H1 (cell line): Measurements from ENCODE around the gene CCDC12. TPM values are rescaled to one million over a fixed set of nuclear protein-coding genes. Genes with fewer than 3 reads are reported as not detected.

Experiments
- CTCF ChIA-PET: fragments of 300-600 bp; sonication (Branson Sonifier 250); formaldehyde crosslinking; loops from one replicate; lab custom pipeline; 2021; ENCODE audit not compliant: partially characterized antibody; lab: Charles Lee
- POLR2A ChIA-PET: fragments of 300-600 bp; sonication (Branson Sonifier 250); formaldehyde crosslinking; loops from one replicate; lab custom pipeline; 2021; ENCODE audit warnings: inconsistent platforms; ENCODE audit not compliant: partially characterized antibody; lab: Charles Lee
- DNase-seq, 2 experiments: peaks; one replicate each; pipeline versions ENCODE4 v3.0.0 to v3.0.0-alpha.2; 2010 to 2022; ENCODE audit warnings: low spot score in 2 of 2, low read depth in 1 of 2, mixed read lengths in 1 of 2
- FAIRE-seq: peaks from 2 replicates; lab custom pipeline; 2011; peaks lifted over from hg19 to GRCh38; lab: Jason Lieb, UNC
- H2AFZ ChIP-seq: 2 replicates; pipeline ENCODE4 v1.8.1; 2012; ENCODE audit warnings: low read length, inconsistent platforms
- H2AK5ac ChIP-seq: 2 replicates; pipeline ENCODE4 v1.6.1; 2013; ENCODE audit warnings: low read depth, low read length
- H2BK120ac ChIP-seq: replicated peaks from 2 replicates; pipeline ENCODE3; 2013; ENCODE audit warnings: low read depth, low read length, inconsistent platforms
- H2BK12ac ChIP-seq: 2 replicates; pipeline ENCODE4 v1.6.1; 2013; ENCODE audit warnings: low read depth, low read length
- H2BK15ac ChIP-seq: 2 replicates; pipeline ENCODE4 v1.6.1; 2013; ENCODE audit warnings: low read length
- H2BK20ac ChIP-seq: 2 replicates; pipeline ENCODE4 v1.6.1; 2013; ENCODE audit warnings: low read length
- H2BK5ac ChIP-seq: 2 replicates; pipeline ENCODE4 v1.6.1; 2013; ENCODE audit warnings: low read depth, low read length
- H3K14ac ChIP-seq: 2 replicates; pipeline ENCODE4 v1.6.1; 2013; ENCODE audit warnings: inconsistent platforms; ENCODE audit not compliant: insufficient read length
- H3K18ac ChIP-seq: 2 replicates; pipeline ENCODE4 v1.6.1; 2013; ENCODE audit warnings: low read length; ENCODE audit errors: extremely low read depth
- H3K23ac ChIP-seq: 2 replicates; pipeline ENCODE4 v1.6.1; 2013; ENCODE audit warnings: inconsistent platforms; ENCODE audit not compliant: insufficient read length
- H3K23me2 ChIP-seq: 2 replicates; pipeline ENCODE4 v1.6.1; 2013; ENCODE audit warnings: low read depth, low read length
- H3K27ac ChIP-seq: 2 replicates; pipeline ENCODE4 v1.6.1; 2011; ENCODE audit warnings: low read depth, low read length, inconsistent platforms
- H3K27me3 ChIP-seq, 4 experiments: replicated peaks in 1 of 4; 1 replicate in 1 of 4; 2 replicates in 3 of 4; pipeline versions ENCODE4 v1.6.1 to v1.8.1; 2011 to 2013; ENCODE audit warnings: low read length in 3 of 4, mild to moderate bottlenecking in 3 of 4, inconsistent platforms in 2 of 4, mixed read lengths in 2 of 4, moderate library complexity in 1 of 4; ENCODE audit not compliant: control insufficient read depth in 3 of 4, insufficient read depth in 3 of 4; ENCODE audit errors: extremely low read depth in 1 of 4
- H3K36me3 ChIP-seq, 4 experiments: 2 replicates each; pipeline versions ENCODE4 v1.6.1 to v1.8.1; 2011 to 2013; ENCODE audit warnings: mild to moderate bottlenecking in 4 of 4, low read length in 3 of 4, moderate library complexity in 2 of 4, control low read depth in 1 of 4, inconsistent platforms in 1 of 4; ENCODE audit not compliant: insufficient read depth in 4 of 4, control insufficient read depth in 2 of 4
- H3K4ac ChIP-seq: replicated peaks from 2 replicates; pipeline ENCODE3; 2013; ENCODE audit warnings: low read length, low read depth, mixed read lengths, inconsistent platforms; ENCODE audit not compliant: insufficient read length
- H3K4me1 ChIP-seq, 4 experiments: replicated peaks in 1 of 4; 1 replicate in 1 of 4; 2 replicates in 3 of 4; pipeline versions ENCODE4 v1.6.1 to v1.8.1; 2011 to 2013; ENCODE audit warnings: low read length in 3 of 4, inconsistent platforms in 2 of 4, mixed read lengths in 1 of 4; ENCODE audit not compliant: insufficient read depth in 4 of 4, control insufficient read depth in 3 of 4
- H3K4me2 ChIP-seq, 2 experiments: 2 replicates each; pipeline versions ENCODE4 v1.6.1 to v1.8.1; 2011 to 2013; ENCODE audit warnings: low read depth in 2 of 2, low read length in 2 of 2, control low read depth in 1 of 2, inconsistent platforms in 1 of 2, mild to moderate bottlenecking in 1 of 2; ENCODE audit not compliant: insufficient read depth in 1 of 2
- H3K4me3 ChIP-seq, 4 experiments: fragments of 200-600, 300-600 bp in 1 of 4; sonication (generic), shearing (Covaris generic), sonication (Bioruptor Twin) in 1 of 4; 2 replicates each; pipeline versions ENCODE4 v1.5.1 to v1.8.1; 2011 to 2016; ENCODE audit warnings: low read length in 4 of 4, low read depth in 3 of 4, control low read depth in 2 of 4, inconsistent platforms in 2 of 4, mild to moderate bottlenecking in 2 of 4, mixed read lengths in 1 of 4, moderate library complexity in 1 of 4; ENCODE audit not compliant: insufficient read depth in 2 of 4; ENCODE audit errors: extremely low read depth in 1 of 4
- H3K56ac ChIP-seq: replicated peaks from 2 replicates; pipeline ENCODE3; 2013; ENCODE audit warnings: low read depth, mild to moderate bottlenecking, mixed read lengths, low read length, inconsistent platforms; ENCODE audit not compliant: insufficient read length
- H3K79me1 ChIP-seq: 2 replicates; pipeline ENCODE4 v1.6.1; 2013; ENCODE audit warnings: low read depth, low read length, control low read depth
- H3K79me2 ChIP-seq, 2 experiments: 2 replicates each; pipeline versions ENCODE4 v1.6.1 to v1.8.1; 2012 to 2013; ENCODE audit warnings: low read length in 2 of 2, mild to moderate bottlenecking in 2 of 2, inconsistent platforms in 1 of 2; ENCODE audit not compliant: insufficient read depth in 2 of 2, control insufficient read depth in 1 of 2
- H3K9ac ChIP-seq, 4 experiments: replicated peaks in 1 of 4; 1 replicate in 1 of 4; 2 replicates in 3 of 4; pipeline versions ENCODE4 v1.6.1 to v1.8.1; 2011 to 2013; ENCODE audit warnings: low read depth in 3 of 4, low read length in 3 of 4, control low read depth in 2 of 4, mild to moderate bottlenecking in 2 of 4, moderate library complexity in 2 of 4, inconsistent platforms in 1 of 4; ENCODE audit errors: extremely low read depth in 1 of 4
- H3K9me3 ChIP-seq, 2 experiments: 2 replicates each; pipeline versions ENCODE4 v1.6.1 to v1.8.1; 2012 to 2013; ENCODE audit warnings: mild to moderate bottlenecking in 2 of 2, moderate library complexity in 2 of 2, control low read depth in 1 of 2, inconsistent platforms in 1 of 2, low read depth in 1 of 2, low read length in 1 of 2, mixed read lengths in 1 of 2; ENCODE audit not compliant: insufficient read depth in 2 of 2
- H4K20me1 ChIP-seq, 2 experiments: replicated peaks in 1 of 2; 2 replicates each; pipeline versions ENCODE3 to v1.8.1; 2011 to 2013; ENCODE audit warnings: inconsistent platforms in 2 of 2, low read length in 2 of 2, mild to moderate bottlenecking in 1 of 2; ENCODE audit not compliant: insufficient read depth in 2 of 2, control insufficient read depth in 1 of 2
- H4K5ac ChIP-seq: 2 replicates; pipeline ENCODE4 v1.6.1; 2013; ENCODE audit warnings: low read length, low read depth, mixed read lengths, inconsistent platforms; ENCODE audit not compliant: insufficient read length
- H4K8ac ChIP-seq: 2 replicates; pipeline ENCODE4 v1.8.0; 2013; ENCODE audit warnings: mild to moderate bottlenecking, moderate library complexity, low read length, inconsistent platforms; ENCODE audit not compliant: insufficient read depth; ENCODE audit errors: extremely low read depth
- H4K91ac ChIP-seq: replicated peaks from 2 replicates; pipeline ENCODE3; 2013; ENCODE audit warnings: low read length, mixed read lengths, inconsistent platforms; ENCODE audit not compliant: insufficient read length
- BACH1 ChIP-seq: IDR thresholded peaks from 2 replicates; pipeline ENCODE4 v1.6.1; 2012; ENCODE audit warnings: low read length, improper control_type of control experiment
- CHD1 ChIP-seq: IDR thresholded peaks from 2 replicates; pipeline ENCODE4 v1.6.1; 2012; ENCODE audit warnings: low read depth, low read length, improper control_type of control experiment
- CREB1 ChIP-seq: IDR thresholded peaks from 2 replicates; pipeline ENCODE4 v1.6.1; 2012; ENCODE audit warnings: inconsistent platforms
- EGR1 ChIP-seq: IDR thresholded peaks from 2 replicates; pipeline ENCODE4 v1.6.1; 2011; ENCODE audit warnings: low read depth, low read length, borderline replicate concordance
- EP300 ChIP-seq, 2 experiments: IDR thresholded peaks; 1 replicate in 1 of 2; 2 replicates in 1 of 2; pipeline ENCODE4 v1.6.1; 2011 to 2012; ENCODE audit warnings: low read depth in 2 of 2, low read length in 2 of 2, mild to moderate bottlenecking in 2 of 2, borderline replicate concordance in 1 of 2, inconsistent platforms in 1 of 2, moderate library complexity in 1 of 2
- GABPA ChIP-seq: IDR thresholded peaks from 2 replicates; pipeline ENCODE4 v1.6.1; 2011; ENCODE audit warnings: mild to moderate bottlenecking, low read length, moderate library complexity, borderline replicate concordance; ENCODE audit not compliant: insufficient read depth
- JUN ChIP-seq: IDR thresholded peaks from 2 replicates; pipeline ENCODE4 v1.6.1; 2011; ENCODE audit warnings: low read depth, mild to moderate bottlenecking, improper control_type of control experiment, low read length
- MAFK ChIP-seq: IDR thresholded peaks from 2 replicates; pipeline ENCODE4 v1.6.1; 2012; ENCODE audit warnings: low read depth, mild to moderate bottlenecking, improper control_type of control experiment, low read length
- NANOG ChIP-seq: IDR thresholded peaks from 2 replicates; pipeline ENCODE4 v1.6.1; 2011; ENCODE audit warnings: low read length, low read depth, mild to moderate bottlenecking, inconsistent platforms; ENCODE audit not compliant: insufficient read depth, poor library complexity, severe bottlenecking
- POLR2A ChIP-seq, 2 experiments: IDR thresholded peaks; 1 replicate in 1 of 2; 2 replicates in 1 of 2; pipeline ENCODE4 v1.6.1; 2011; ENCODE audit warnings: low read depth in 2 of 2, low read length in 2 of 2, mild to moderate bottlenecking in 2 of 2; ENCODE audit errors: control extremely low read depth in 1 of 2
- SUZ12 ChIP-seq: fragments of 200-600 bp; sonication (generic); IDR thresholded peaks from 2 replicates; pipeline ENCODE4 v1.6.1; 2012; ENCODE audit warnings: mild to moderate bottlenecking, inconsistent platforms, low read length, moderate library complexity, mixed read lengths
- TAF7 ChIP-seq: optimal IDR thresholded peaks from 2 replicates; pipeline ENCODE3; 2011; ENCODE audit warnings: low read depth, mild to moderate bottlenecking, inconsistent platforms, low read length, moderate library complexity, borderline replicate concordance
- TCF12 ChIP-seq: IDR thresholded peaks from 2 replicates; pipeline ENCODE4 v1.6.1; 2011; ENCODE audit warnings: low read depth, mild to moderate bottlenecking, low read length
- WGBS, 2 experiments: shearing (Covaris generic) in 1 of 2; methylation state at CpG; one replicate each; pipeline versions ENCODE4 v1.1.6 to v1.1.7; 2013 to 2015; ENCODE audit warnings: low lambda C conversion rate in 2 of 2, mixed read lengths in 2 of 2, inconsistent platforms in 1 of 2, low coverage in 1 of 2, missing lambda C conversion rate in 1 of 2; ENCODE audit not compliant: insufficient replicate concordance in 2 of 2, insufficient coverage in 1 of 2, insufficient read length in 1 of 2; ENCODE audit errors: extremely low coverage in 1 of 2, missing lambda C conversion rate in 1 of 2; 5-methylcytosine and 5-hydroxymethylcytosine counted together
- polyA plus RNA-seq, 7 experiments: library from polyadenylated mRNA; depleted of rRNA in 3 of 7; stranded (reverse) in 5 of 7; unstranded in 2 of 7; fragments of >200 nt in 5 of 7; fragments of 200-250 nt in 2 of 7; gene quantifications; 1 replicate in 5 of 7; 2 replicates in 1 of 7; 4 replicates in 1 of 7; pipeline versions ENCODE4 v1.2.1 to v1.2.3, GENCODE V29; 2011 to 2013; ENCODE audit warnings: missing spikeins in 2 of 7, mixed read lengths in 2 of 7
- total RNA-seq: library from RNA; stranded (reverse); fragmentation: NEBNext Ultra II Directional; extraction: Animal tissue kit (Norgen Biotek cat#: 25700); gene quantifications from 2 replicates; pipeline ENCODE4 v1.2.1, GENCODE V29; 2021
- TF ChIP-seq, protein P1 (sequence below): IDR thresholded peaks from 2 replicates; pipeline ENCODE4 v1.6.1; 2012; ENCODE audit warnings: inconsistent platforms

Gene CCDC12
- total and polyA plus RNA-seq, 2 of the 8 experiments (the other 6 are each of a cell fraction or from before 2014, with no cell fraction given) = 29.5 to 41.3 TPM

DNA sequence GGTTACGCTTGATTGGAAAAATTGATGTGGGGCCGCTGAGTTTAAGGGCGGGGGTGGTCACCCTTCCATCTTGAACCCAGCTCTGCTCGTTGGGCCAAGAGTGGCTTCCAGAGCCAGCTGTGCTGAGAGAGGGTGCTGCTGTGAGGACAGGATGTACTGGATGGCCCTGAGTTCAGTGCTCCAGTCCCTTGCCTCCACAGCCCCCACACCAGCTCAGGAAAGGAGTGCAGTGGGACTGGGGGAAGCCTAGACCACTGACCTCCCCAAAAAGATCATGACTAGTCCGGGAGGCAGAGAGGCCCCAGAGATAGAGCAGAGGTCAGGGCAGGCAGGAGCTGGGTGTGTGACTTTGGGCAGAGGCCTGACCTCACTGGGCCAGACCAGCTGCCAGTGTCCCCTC is 103.0 kb downstream of the CCDC12 start:
- H4K20me1 ChIP-seq = peaks cover 0 to 3% of the 10 kb centered on the region in 2 experiments
- H3K14ac ChIP-seq = no peak overlapping the region
- 69% methylated on average over 5 of the region's 5 CpGs; no CpG with 5 or more reads in 1 of the 2 experiments for WGBS, 2 experiments
- CTCF ChIA-PET = interaction anchor here (1.2 to 4.7 kb wide), 9 partner anchors 15 to 155 kb away, joined by 3 to 46 read pairs (median 5); partner anchors contain the start of gene PRSS50
- H3K18ac ChIP-seq = no peak overlapping the region
- H4K5ac ChIP-seq = no peak overlapping the region
- H2BK5ac ChIP-seq = no peak overlapping the region; the same call in 1 of the 2 replicates
- no peak overlapping the region for H3K4me2 ChIP-seq
- no peak overlapping the region for H2BK20ac ChIP-seq
- no peak overlapping the region for H4K91ac ChIP-seq
- no peak overlapping the region for H2AK5ac ChIP-seq
- peaks cover 0 to 8% (median 0%) of the 10 kb centered on the region in 4 experiments; a peak in 2 of 7 replicates for H3K4me1 ChIP-seq
- H2BK12ac ChIP-seq = no peak overlapping the region
- H3K79me1 ChIP-seq = no peaks in the 10 kb centered on the region
- no peak overlapping the region for H3K23ac ChIP-seq
- no peak overlapping the region for H4K8ac ChIP-seq
- H3K36me3 ChIP-seq = no peaks in the 10 kb centered on the region
- no peaks in the 10 kb centered on the region for H3K79me2 ChIP-seq
- no peaks in the 10 kb centered on the region for H3K9me3 ChIP-seq
- H3K9ac ChIP-seq = no peak overlapping the region
- no peak overlapping the region for H3K27ac ChIP-seq
- FAIRE-seq (no peak), DNase-seq (no peak)
- H3K4ac ChIP-seq = no peak overlapping the region
- no peak overlapping the region for H2BK120ac ChIP-seq
- H3K56ac ChIP-seq = no peak overlapping the region
- H3K27me3 ChIP-seq = peaks cover 0 to 40% (median 27%) of the 10 kb centered on the region in 4 experiments; a peak in 6 of 7 replicates
- no peak overlapping the region for H3K4me3 ChIP-seq
- POLR2A ChIA-PET = no interaction called here
- no peak overlapping the region for H2AFZ ChIP-seq
- no peaks in the 10 kb centered on the region for H3K23me2 ChIP-seq
- no peak overlapping the region for H2BK15ac ChIP-seq
- TF ChIP-seq, protein P1, sequence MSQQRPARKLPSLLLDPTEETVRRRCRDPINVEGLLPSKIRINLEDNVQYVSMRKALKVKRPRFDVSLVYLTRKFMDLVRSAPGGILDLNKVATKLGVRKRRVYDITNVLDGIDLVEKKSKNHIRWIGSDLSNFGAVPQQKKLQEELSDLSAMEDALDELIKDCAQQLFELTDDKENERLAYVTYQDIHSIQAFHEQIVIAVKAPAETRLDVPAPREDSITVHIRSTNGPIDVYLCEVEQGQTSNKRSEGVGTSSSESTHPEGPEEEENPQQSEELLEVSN = no peak
- TF ChIP-seq GABPA = no peak
- TF ChIP-seq CHD1 = no peak
- TF ChIP-seq CREB1 = no peak
- no peak for TF ChIP-seq EP300 (IDR thresholded peaks at IDR 0.05; ENCODE audit: borderline replicate concordance in 1 of 2, low read depth in 2 of 2, low read length in 2 of 2)
- no peak for TF ChIP-seq EGR1
- TF ChIP-seq POLR2A (IDR thresholded peaks at IDR 0.05; ENCODE audit: control extremely low read depth in 1 of 2, low read depth in 2 of 2, low read length in 2 of 2) = no peak
- no peak for TF ChIP-seq SUZ12
- TF ChIP-seq TAF7 = no peak
- TF ChIP-seq MAFK = no peak
- TF ChIP-seq JUN = no peak
- TF ChIP-seq TCF12 = no peak
- TF ChIP-seq BACH1 = no peak
- TF ChIP-seq NANOG = no peak
